Thyroid gland (tissue), 4 donors: ENCODE data around the gene ACY1. TPM values are rescaled to one million over a fixed set of nuclear protein-coding genes. Genes with fewer than 3 reads are reported as not detected.

Experiments
- DNase-seq, 2 donors: peaks; one replicate each; pipeline ENCODE4 v3.0.0-alpha.2; 2019
- H3K27ac ChIP-seq, 3 donors: fragments of 200-600 bp; sonication (generic); 1 replicate in 2 of 3; 2 replicates in 1 of 3; pipeline ENCODE4 v1.5.1; 2016 to 2019; ENCODE audit warnings: mild to moderate bottlenecking in 1 of 3, moderate library complexity in 1 of 3
- H3K27me3 ChIP-seq: fragments of 200-600 bp; sonication (generic); one replicate; pipeline ENCODE4 v1.5.1; 2019
- H3K36me3 ChIP-seq, 2 donors: fragments of 200-600 bp; sonication (generic); one replicate each; pipeline ENCODE4 v1.5.1; 2016 to 2019
- H3K4me1 ChIP-seq, 2 donors: fragments of 200-600 bp; sonication (generic); one replicate each; pipeline ENCODE4 v1.5.1; 2017 to 2019
- H3K4me3 ChIP-seq, 3 donors: fragments of 200-600 bp; sonication (generic); replicated peaks in 1 of 3; 1 replicate in 2 of 3; 2 replicates in 1 of 3; pipeline ENCODE4 v1.5.1; 2016; ENCODE audit warnings: mild to moderate bottlenecking in 1 of 3
- H3K9me3 ChIP-seq: fragments of 200-600 bp; sonication (generic); one replicate; pipeline ENCODE4 v1.5.1; 2017
- CTCF ChIP-seq, 6 experiments: fragments of 200-600 bp in 3 of 6; fragments of 450-650 bp in 3 of 6; sonication (generic) in 3 of 6; IDR thresholded peaks; one replicate each; pipeline ENCODE4 v1.5.1; 2016 to 2019; ENCODE audit warnings: antibody characterized with exemption in 6 of 6, mild to moderate bottlenecking in 2 of 6, inconsistent platforms in 1 of 6, moderate library complexity in 1 of 6
- POLR2A ChIP-seq, 2 donors: fragments of 450-650 bp; IDR thresholded peaks; one replicate each; pipeline ENCODE4 v1.6.1; 2017; ENCODE audit warnings: antibody characterized with exemption in 2 of 2, mild to moderate bottlenecking in 2 of 2, moderate library complexity in 1 of 2
- WGBS, 2 donors: methylation state at CpG; one replicate each; pipeline ENCODE4 v1.1.5; 2017; 5-methylcytosine and 5-hydroxymethylcytosine counted together
- intact Hi-C: fragments of 100-400 bp; cut with DNase I; formaldehyde crosslinking; loops from one replicate; pipeline ENCODE4 v1.15.1; 2023
- total RNA-seq, 4 donors: library from RNA; depleted of rRNA; stranded (reverse); fragments of >200 nt; gene quantifications; one replicate each; pipeline ENCODE4 v1.2.3, GENCODE V29; 2016

Gene ACY1
- total RNA-seq, 4 donors from 2014 or later, result 34.9 to 98.8 (median 77.6) TPM

GRCh38 chr3:51941463-51941797 lies 41.9 kb upstream of the ACY1 start:
- WGBS, 2 donors, result 0 to 1% methylated on average over 6 to 15 of the region's 20 CpGs
- peaks cover 10 to 14% of the 10 kb centered on the region in 2 donors for H3K36me3 ChIP-seq
- no peak overlapping the region for H3K27ac ChIP-seq
- peaks cover 23 to 24% of the 10 kb centered on the region in 2 donors for H3K4me1 ChIP-seq
- TF ChIP-seq POLR2A (IDR thresholded peaks at IDR 0.05) (no peak), CTCF (IDR thresholded peaks at IDR 0.05) (no peak)
- intact Hi-C loops, result loop anchor here (5.0 kb wide), 2 partner anchors 36 to 116 kb away; partner anchors contain the start of genes ABHD14A and DUSP7
- no peak for DNase-seq
- H3K9me3 ChIP-seq, result no peaks in the 10 kb centered on the region
- no peaks in the 10 kb centered on the region for H3K27me3 ChIP-seq
- peak overlapping the region; percentile 32 to 51 (median 39) for H3K4me3 ChIP-seq

- Histone ChIP-seq H3K4me3 (peak within 1 kb of the TSS; percentile 32 to 51 (median 39)), H3K27me3 (no peaks in the 10 kb centered on the region), H3K4me1 (peaks cover 23 to 24% of the 10 kb centered on the region in 2 donors), H3K27ac (peak within 1 kb of the TSS; percentile 81 to 96 (median 90)), H3K36me3 (peaks cover 9% of the 10 kb centered on the region in 2 donors), H3K9me3 (no peaks in the 10 kb centered on the region)
- intact Hi-C loops, result loop anchor here (5.0 kb wide), 2 partner anchors 35 to 115 kb away; partner anchors contain the start of genes ABHD14A and DUSP7
- DNase-seq, result peak; percentile 100
- TF ChIP-seq POLR2A (IDR thresholded peaks at IDR 0.05), result peak; percentile 61 to 84
- TF ChIP-seq CTCF (IDR thresholded peaks at IDR 0.05), result peak; percentile 97 to 100 (median 100)
- WGBS, 2 donors, result 1% methylated on average over 24 to 39 of the region's 67 CpGs
These were observed 41.3 kb upstream of the ACY1 start, which contains the start of the genes PARP3 and RRP9 for GRCh38 chr3:51941798-51942602. Gene PARP3, plus strand, starts transcription at chr3:51942363. Its CDS starts 993 bp downstream, at chr3:51943356. Gene RRP9, minus strand, starts transcription at chr3:51941904. Its CDS starts 37 bp downstream, at chr3:51941867.

GRCh38 chr3:51942603-51943450 lies 40.5 kb upstream of the ACY1 start:
- Histone ChIP-seq H3K27ac (peak overlapping the region; percentile 81 to 96 (median 90)), H3K4me1 (peaks cover 23 to 24% of the 10 kb centered on the region in 2 donors), H3K36me3 (peaks cover under 1 to 4% of the 10 kb centered on the region in 2 donors), H3K27me3 (no peaks in the 10 kb centered on the region), H3K4me3 (peak overlapping the region; percentile 7 to 33 (median 15)), H3K9me3 (no peaks in the 10 kb centered on the region)
- 32 to 48% methylated on average over 10 to 16 of the region's 17 CpGs for WGBS, 2 donors
- TF ChIP-seq POLR2A (IDR thresholded peaks at IDR 0.05) (peak in 1 of 2 donors; percentile 38), CTCF (IDR thresholded peaks at IDR 0.05) (no peak)
- intact Hi-C loops, result loop anchor here (5.0 kb wide), 2 partner anchors 34 to 114 kb away; partner anchors contain the start of genes ABHD14A and DUSP7
- DNase-seq, result peak; percentile 80 to 84

- Histone ChIP-seq H3K27me3 (no peaks in the 10 kb centered on the region), H3K4me3 (peak overlapping the region in 1 of 3 donors; percentile 33), H3K9me3 (no peaks in the 10 kb centered on the region), H3K4me1 (peaks cover 23 to 24% of the 10 kb centered on the region in 2 donors), H3K27ac (peak overlapping the region in 2 of 3 donors; percentile 81 to 96), H3K36me3 (no peaks in the 10 kb centered on the region)
- TF ChIP-seq CTCF (IDR thresholded peaks at IDR 0.05) (no peak), POLR2A (IDR thresholded peaks at IDR 0.05) (no peak)
- DNase-seq, result no peak
- intact Hi-C loops, result loop anchor here (5.0 kb wide), 2 partner anchors 34 to 114 kb away; partner anchors contain the start of genes ABHD14A and DUSP7
- 96 to 98% methylated on average over 11 to 13 of the region's 21 CpGs for WGBS, 2 donors
These were observed 39.6 kb upstream of the ACY1 start for GRCh38 chr3:51943451-51944391.
